ENCODE results near the gene SREBF2. TPM values are rescaled to one million over a fixed set of nuclear protein-coding genes. Genes with fewer than 3 reads are reported as not detected.

The SREBF2 gene
- total RNA-seq, 1 donor from 2014 or later, result 100 TPM

DNA sequence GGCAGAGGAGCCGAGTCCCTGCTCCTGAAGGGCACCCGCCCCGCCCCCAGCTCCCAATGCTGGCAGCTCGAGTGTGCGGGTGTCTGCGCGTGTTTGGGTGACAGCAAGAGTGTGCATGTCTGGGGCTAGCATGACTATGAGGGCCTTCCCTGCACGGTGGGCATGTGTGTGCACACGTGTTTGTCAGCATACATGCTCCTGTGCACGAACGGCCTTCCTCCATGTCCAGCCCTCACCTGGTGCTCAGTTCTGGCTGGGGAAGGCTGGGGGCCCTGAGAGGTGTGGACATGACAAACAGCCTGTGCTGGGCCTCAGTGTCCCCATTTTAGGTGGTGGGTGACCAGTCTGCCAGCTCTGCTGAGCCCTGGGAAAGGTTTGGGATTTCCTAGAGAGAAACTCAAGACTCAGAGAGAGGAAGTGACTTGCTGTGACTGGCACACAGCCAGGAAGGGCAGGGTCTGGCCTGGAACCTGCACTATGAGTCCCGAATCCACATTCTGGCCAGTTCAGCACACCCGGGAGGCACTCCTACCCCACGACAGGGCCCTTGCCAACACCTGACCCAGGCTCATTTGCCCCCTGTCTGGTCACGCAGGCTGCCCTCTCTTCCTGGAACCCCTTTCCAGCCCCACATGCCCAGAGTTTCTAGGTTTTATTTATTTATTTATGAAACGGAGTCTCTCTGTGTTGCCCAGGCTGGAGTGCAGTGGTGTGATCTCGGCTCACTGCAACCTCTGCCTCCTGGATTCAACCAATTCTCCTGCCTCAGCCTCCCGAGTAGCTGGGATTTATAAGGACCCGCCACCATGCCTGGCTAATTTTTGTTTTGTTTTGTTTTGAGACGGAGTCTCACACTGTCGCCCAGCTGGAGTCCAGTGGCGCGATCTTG is 85.2 kb downstream of the SREBF2 start:
- no peak for DNase-seq (ENCODE audit: extremely low read depth, low read depth, low spot score)

DNA sequence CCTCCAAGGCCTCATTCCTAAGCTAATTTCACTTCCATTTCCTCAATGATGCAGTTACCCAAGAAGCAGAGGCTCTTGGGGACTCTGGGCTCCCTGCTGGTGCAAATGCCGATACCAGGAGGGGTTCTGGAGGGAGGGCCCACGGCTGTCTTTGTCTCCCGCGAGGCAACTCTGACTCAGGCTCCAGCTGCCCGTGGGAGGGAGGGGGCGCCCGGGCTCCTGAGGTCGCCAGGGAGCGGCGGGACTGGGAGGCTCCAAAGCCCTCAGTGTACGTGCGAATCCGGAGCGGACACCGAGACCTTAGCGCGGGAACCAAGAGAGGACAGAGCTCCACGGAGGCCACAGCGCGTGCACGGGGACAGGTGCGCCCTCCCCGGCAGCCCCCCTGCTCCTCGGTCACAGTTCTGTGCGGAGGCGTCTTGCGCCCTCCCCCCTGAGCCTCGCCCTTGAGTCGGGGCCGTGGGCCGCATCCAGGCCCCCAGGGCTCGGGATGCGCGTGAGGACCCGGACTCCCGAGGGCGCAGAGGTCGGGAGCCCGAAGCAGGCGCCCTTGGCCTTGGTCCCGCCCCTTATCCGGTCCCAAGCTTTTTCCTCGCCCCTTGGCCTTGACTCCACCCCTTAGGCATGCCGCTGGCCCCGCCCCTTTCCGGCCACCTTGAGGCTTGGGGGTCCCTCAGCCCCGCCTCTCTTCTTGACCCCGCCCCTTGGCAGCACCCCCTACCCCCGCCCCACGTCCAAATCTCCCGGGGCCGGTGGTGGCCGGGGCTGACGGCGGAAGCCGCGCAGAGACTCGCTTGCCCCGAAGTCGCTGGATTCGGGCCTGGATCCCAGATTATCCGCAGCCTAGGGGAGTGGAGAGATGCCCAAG is 86.7 kb downstream of the SREBF2 start:
- DNase-seq (ENCODE audit: extremely low read depth, low read depth, low spot score), result no peak

DNA sequence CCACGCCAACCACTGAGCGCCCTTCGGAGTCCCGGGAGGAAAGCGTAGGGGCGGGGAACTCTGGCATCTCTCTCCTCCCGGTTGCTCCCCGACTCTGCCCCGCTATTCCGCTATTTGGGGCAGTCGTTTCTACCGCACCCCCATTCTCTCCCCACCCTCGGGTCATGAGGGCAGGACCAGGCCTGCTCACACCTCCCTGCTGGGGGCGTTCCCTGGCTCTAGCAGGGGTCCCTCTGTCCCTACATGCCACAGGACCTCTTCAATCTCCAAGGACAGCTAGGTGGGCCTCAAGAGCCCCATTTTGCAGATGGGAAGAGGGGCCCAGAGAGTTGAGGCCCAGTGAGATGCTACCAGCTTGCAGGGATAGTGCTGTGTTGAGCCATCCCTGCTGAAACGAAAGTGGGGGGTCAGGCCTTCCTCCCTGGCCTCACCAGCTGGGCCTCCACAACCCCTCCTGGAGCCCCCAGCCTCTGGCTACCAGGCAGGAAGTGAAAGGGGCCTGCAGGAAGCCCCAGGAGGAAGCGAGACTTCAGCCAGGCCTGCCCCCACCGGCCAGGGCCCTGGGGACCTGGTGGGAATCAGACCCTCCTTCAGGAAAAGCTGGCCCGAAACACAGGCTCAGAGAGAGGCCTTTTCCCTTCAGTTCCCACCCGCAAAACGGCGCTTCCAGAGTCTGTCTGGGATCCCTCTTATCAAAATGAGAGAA is 87.5 kb downstream of the SREBF2 start:
- DNase-seq (ENCODE audit: extremely low read depth, low read depth, low spot score), result no peak

DNA sequence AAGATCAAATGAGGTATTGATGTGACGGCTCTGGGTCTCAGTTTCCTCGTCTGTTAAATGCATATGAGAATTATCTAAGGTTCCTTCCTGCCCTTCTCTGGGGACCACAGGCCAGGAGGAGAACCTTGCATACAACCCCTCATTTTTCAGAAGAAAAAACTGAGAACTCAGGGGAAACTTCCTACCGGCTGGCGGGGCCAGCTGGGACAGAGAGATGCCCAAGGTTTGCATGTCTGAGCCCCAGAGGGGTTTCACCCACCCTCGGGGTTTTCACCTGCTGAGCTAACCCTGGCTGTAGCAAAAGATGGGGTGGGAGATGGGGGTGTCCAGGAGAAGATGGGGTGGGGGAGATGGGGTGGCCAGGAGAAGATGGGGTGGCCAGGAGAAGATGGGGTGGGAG is 89.4 kb downstream of the SREBF2 start:
- DNase-seq (ENCODE audit: extremely low read depth, low read depth, low spot score), result no peak

DNA sequence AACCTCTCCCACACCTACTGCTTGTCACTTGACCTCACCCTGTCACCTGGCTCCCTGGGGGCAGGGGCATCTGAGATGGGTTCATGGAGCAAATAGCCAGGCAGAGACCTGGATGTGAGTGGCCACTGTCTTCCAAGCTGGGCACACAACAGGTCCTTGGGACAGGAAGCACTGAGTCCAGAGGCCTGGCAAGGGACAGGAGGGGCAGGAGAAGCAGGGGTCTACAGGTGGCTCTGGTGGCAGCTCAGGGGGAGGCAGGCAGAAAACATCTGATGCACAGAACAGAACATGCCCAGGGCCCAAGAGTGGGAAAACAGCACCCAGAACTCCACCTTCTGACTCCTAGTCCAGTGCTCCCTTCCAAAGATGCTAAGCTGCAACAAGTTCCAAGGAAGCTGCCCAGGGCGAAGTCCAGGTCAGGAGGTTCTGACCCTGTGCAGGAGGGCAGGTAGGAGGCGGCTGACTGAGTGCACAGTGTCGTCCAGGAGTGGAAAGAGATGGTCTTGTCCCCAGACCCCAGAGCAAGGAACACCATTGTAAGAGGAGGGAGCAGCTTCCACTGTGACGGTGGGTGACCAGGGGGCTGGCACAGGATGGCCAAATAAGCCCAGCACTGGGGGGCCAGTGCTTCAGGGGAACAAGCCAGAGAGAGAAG is 90.2 kb downstream of the SREBF2 start:
- DNase-seq (ENCODE audit: extremely low read depth, low read depth, low spot score), result no peak

DNA sequence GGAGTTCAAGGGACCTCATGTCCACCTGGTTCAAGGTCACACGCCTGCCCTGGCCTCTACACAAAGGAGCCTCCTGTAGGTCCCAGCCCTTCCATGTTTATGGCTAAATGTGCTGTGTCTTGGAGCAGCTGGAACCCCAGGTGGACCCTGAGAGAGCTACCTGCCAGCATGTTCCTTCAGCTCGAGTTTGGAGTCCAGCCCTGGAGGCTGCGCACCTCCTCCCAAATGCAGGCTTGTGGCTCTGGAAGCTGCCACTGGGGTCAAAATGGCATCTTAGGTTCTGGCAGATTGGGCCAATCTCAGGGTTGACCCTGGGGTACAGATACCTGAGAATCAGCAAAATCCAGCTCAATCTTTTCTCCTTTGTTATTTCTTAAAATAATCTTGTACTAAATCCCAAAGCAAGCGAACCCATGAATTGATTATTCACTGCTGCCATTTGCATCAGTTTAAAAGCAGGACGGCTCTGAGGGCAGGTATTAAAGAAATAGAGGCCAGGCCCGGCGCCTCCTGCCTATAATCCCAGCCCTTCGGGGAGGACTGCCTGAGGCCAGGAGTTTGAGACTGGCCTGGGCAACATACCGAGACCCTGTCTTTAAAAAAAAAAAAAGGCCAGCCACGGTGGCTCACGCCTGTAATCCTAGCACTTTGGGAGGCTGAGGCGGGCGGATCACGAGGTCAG is 90.8 kb downstream of the SREBF2 start:
- no peak for DNase-seq (ENCODE audit: extremely low read depth, low read depth, low spot score)

DNA sequence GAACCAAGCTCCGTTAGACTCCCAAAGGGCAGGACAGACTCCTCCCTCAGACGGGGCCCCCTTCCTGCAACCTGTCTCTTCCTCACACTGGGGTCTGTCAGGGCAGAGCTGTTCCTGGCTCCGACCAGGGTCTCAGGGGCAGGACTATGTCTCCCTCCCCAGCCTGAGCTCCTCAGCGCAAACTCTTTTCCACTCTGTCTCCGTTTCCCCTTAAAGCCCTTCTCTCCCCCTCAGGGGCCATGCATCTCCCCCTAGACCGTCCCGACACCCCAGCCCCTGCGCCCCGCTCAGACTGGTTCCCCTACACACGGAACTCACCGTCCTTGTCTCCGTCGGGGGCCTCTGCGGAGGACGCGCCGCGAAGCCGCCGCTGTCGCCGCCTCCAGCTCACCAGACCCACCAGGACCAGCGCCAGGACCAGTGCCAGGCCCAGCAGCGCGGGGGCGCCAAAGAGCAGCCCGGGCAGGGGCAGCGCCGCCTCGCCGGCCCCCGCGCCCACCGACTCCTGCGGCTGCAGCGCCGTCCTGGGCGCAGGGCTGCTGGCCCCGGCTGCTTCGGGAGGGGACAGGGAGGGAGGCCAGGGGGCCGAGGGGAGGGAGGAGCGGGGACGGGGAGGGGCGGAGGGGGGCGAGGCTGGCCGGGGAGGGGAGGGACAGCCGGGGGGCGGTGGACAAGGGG is 93.0 kb downstream of the SREBF2 start:
- DNase-seq (ENCODE audit: extremely low read depth, low read depth, low spot score), result no peak

DNA sequence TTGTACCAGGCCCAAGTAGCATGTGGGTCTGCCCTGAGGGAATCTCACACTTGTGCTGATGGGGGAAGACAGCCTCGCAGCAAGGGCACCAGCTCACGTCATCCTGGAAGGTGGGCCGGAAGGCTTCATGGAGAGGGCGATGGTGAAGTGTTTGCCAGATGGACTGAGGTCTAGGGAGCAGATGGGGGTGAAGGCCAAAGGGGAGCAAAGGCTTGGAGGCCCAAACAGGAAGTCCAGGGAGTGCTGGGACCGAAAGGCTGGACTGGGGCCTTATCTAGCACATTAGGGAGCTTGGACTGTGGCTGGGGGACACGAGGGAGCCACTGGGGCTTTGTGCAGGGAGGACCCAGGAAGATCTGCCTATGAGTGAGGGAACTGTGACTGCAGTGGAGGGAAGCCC is 94.9 kb downstream of the SREBF2 start:
- DNase-seq (ENCODE audit: extremely low read depth, low read depth, low spot score), result no peak

DNA sequence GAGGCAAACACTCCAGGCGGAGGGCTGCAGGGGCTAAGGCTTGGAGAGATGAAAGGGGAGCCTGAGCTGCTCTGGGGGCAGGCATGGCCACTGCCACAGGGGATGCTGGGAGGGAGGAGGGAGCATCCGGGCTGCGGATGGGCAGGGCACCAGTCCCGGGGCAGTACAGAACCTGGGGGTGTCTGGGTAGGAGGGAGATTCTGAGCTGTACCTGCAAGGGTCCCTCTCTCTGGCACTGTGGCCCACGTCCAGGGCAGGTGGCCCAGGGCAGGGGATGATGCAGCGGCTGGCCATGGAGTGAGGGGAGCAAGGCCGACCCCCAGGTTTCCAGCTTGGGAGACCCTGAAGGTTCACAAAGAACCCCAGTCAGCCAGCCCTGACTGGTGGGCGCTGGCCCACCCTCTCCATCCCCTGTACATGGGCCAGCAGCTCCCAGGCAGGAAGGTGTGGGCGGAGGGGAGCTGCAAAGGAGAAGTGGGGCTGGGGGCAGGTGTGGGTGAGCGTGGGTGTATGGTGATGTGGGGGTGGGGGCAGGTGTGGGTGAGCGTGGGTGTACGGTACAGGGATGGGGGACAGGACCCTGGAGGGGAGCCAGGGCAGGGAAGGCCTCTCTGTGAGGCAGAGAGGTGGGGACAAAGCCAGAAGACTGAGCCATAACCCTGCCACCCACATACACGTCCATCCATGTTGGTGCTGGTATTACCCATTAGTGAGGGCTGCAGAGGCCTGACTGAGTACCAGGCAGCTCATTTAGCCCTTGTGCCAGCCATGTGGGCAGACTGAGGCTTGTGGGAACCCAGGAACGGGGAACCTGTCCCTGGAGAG is 95.9 kb downstream of the SREBF2 start:
- no peak for DNase-seq (ENCODE audit: extremely low read depth, low read depth, low spot score)

DNA sequence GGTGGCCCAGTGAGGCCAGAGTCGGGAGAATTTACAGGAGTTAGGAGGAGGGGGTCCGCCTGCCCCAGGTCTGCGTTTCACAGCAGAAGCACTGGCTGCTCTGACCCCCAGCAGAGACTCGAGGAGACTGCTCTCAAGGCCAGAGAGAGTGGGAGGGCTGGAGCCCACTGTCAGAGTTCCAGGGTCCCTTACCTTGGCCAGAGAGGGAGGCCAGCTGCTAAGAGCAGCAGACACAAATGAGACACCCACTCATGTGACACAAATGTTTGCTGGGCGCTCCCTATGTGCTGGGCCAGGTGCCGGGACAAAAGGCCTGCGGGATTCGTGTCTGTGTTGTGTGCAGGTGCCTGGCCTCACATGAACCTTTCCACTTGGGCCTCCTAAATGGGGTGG is 96.5 kb downstream of the SREBF2 start:
- DNase-seq (ENCODE audit: extremely low read depth, low read depth, low spot score), result no peak

DNA sequence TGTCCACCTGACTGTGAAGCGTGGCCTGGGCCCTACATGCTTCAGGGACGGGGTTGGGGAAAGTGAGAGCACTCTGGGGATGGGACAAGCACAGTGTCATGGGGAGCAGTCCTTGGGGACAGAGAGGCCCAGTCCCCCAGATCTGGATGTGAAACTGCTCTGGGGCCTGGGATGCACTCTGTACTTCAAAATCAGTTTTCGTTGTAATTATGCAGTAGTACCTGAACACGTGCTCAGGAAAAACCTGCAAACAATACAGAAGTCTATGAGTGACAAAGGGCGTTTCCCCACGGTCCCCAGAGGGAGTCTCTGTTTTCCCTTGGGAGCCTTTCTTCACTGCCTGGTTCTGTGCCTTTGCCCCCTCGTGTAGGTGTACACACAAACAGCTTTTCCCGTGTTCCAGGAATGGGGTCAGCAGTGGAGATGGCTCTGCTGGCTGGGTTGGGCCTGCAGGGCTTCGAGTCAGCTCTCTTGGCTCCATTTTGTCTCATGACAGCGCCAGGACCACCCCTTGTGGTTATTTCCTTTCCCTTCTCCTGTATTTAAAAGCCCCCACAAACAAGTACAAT is 98.9 kb downstream of the SREBF2 start:
- no peak for DNase-seq (ENCODE audit: extremely low read depth, low read depth, low spot score)

DNA sequence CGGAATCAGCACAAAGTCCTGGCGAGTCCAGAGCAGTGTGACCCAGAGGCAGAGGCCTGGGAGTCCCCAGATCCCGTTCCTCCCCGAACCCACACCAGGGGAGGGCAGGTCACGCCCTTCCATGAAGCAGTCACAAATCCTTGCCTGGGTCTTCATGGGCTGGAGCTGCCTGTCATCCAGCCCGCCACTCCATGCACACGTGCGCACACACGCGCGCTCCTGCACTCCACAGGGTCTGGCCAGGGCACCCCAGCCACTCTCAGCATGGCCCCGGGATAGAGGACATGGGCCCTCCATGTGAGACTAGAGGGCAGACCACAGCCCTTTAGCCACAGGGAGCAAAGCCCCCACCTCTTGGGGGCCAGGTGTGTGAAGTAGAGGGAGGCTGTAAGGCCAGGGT is 99.4 kb downstream of the SREBF2 start:
- no peak for DNase-seq (ENCODE audit: extremely low read depth, low read depth, low spot score)

DNA sequence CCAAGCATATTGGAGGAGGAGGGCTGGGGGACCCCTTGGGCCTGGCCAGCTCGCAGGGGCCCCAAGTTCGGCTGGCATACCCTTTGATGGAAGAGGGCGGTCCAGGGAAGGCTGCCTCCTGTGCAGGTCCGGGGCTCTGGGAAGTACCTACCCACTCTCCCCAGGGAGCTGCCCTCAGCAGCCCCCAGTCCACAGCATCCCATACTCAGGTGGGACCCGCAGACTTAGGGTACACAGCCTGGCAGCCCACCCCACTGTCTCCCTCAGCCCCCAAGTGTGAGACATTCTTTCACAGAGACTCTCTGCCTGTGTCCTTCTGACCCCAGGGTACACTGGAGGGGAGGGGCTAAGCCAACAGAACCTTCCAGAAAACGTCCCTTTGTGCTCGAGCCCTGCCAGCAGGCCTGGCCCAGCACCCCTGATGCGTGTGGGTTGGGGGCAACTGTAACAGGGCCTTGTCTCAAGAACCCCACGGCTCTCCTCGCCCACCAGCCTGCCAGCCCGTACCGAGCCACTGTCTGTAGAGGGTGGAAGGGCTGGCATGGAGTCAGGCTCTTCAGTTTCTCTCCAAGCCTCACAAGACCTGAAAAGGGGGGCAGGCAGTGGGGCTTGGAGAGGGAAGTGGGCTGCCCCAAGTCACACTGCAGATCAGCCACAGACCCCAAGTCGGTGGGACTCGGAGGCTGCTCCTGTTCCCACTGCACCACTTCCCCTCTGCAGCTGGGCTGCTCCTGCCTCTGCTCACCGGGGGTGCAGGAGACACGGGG is 100.7 kb downstream of the SREBF2 start:
- no peak for DNase-seq (ENCODE audit: extremely low read depth, low read depth, low spot score)

DNA sequence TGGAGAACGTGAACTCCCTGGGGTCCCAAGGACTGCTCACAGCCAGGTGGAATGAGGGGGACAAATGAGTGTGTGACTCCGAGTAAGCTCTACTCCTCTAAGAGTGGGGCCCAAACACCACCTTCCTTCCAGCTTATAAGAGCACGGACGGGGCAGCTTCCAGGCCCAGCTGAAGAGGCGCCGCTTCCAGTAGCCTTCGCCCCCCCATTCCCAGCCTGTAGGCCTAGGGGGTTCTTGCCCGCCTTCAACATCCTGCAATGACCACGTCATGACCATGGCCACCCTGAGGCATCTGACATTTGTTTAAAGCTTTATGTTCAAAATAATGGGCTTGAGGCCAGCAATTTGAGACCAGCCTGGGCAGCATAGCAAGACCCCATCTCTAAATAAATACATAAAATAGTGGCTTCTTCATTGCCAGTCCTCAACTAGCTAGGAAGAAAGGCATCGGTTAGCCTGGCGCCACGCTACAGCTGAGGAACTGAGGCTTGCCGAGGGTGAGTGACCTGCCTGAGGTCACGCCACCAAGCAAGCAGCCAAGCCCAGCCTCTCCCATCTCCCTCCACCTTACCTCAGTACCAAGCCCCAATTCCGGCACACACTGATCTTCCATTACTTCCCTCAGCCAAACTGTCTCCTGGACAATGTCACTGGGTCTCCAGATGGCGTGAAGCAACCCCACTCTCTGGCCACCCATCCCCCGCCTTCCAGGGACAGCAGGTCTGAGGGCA is 101.5 kb downstream of the SREBF2 start:
- no peak for DNase-seq (ENCODE audit: extremely low read depth, low read depth, low spot score)

DNA sequence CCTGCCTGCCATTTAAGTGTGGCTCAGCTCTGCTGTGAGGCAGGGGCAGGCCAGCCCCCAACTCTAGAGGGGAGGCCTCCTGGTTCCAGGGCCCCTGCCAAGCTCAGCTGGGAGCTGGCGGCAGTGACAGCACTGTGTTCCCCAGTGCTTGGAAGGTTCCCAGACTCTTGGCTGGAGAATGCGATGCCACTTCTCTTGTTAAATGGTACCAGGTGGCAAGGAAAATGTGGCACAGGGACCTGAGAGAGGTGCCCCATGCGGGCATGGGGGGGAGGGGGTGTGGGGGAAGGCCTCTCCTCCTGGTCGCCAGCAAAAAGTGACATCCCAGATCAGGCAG is 102.1 kb downstream of the SREBF2 start:
- DNase-seq (ENCODE audit: extremely low read depth, low read depth, low spot score), result no peak

DNA sequence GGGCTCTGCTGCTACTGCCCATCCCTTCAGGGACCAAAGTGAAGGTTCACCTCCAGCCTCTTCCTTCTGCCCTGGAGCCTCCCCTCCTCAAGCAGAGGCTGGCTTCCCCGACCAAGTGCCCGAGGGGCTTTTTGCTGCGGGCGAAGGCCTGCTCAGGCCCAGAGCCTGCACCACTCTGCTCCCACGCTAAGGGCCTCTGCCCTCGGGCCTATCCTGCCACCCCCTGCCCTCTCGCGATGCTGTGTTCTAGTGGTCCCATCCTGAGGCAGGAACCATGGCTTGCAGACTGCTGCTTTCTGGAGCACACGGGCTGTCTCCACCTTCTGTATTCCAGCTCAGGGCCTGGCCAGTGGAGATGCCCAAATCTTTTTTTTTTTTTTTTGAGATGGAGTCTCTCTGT is 102.6 kb downstream of the SREBF2 start:
- no peak for DNase-seq (ENCODE audit: extremely low read depth, low read depth, low spot score)

DNA sequence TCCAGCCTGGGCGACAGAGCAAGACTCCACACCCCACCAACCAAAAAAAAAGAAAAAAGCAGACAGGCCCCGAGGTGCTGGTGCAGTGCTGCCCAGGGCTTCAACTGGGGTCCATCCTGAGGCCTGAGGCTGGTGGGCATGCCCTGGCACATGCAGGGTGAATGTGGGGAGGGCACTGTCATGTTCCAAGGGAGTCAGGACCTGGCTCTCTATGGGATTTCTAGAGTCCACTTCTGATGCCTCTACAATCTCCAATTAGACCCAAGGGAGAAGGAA is 103.9 kb downstream of the SREBF2 start:
- no peak for DNase-seq (ENCODE audit: extremely low read depth, low read depth, low spot score)
